HG03139 (cell line): Measurements from ENCODE around the gene ADCY7.

Experiments
- ATAC-seq: cut with Tn5 transposase; IDR thresholded peaks from one replicate; pipeline ENCODE4 v1.9.1; 2021; ENCODE audit not compliant: unreplicated experiment

ADCY7 gene

GRCh38 chr16:50279504-50279865 is 13.1 kb downstream of the ADCY7 start:
- ATAC-seq, result no peak

- no peak for ATAC-seq
These were observed 14.6 kb downstream of the ADCY7 start for GRCh38 chr16:50280932-50281331.

GRCh38 chr16:50281391-50282009 is 15.1 kb downstream of the ADCY7 start:
- ATAC-seq, result no peak

- ATAC-seq, result peak; percentile 91
These were observed 15.7 kb downstream of the ADCY7 start for GRCh38 chr16:50282010-50282538.

GRCh38 chr16:50282955-50283631 is 16.7 kb downstream of the ADCY7 start:
- ATAC-seq, result no peak

GRCh38 chr16:50284131-50284911 is 18.0 kb downstream of the ADCY7 start:
- ATAC-seq, result no peak

GRCh38 chr16:50285406-50286003 is 19.2 kb downstream of the ADCY7 start:
- ATAC-seq, result no peak

GRCh38 chr16:50286681-50287080 is 20.3 kb downstream of the ADCY7 start:
- ATAC-seq, result no peak

GRCh38 chr16:50288026-50288425 is 21.7 kb downstream of the ADCY7 start:
- no peak for ATAC-seq

GRCh38 chr16:50288920-50289319 is 22.6 kb downstream of the ADCY7 start:
- no peak for ATAC-seq

- ATAC-seq, result no peak
These were observed 23.8 kb downstream of the ADCY7 start for GRCh38 chr16:50289950-50290764.

GRCh38 chr16:50290856-50291255 is 24.5 kb downstream of the ADCY7 start:
- ATAC-seq, result no peak

GRCh38 chr16:50291719-50292565 is 25.6 kb downstream of the ADCY7 start:
- no peak for ATAC-seq

GRCh38 chr16:50292566-50292948 is 26.2 kb downstream of the ADCY7 start:
- ATAC-seq, result no peak

GRCh38 chr16:50293041-50293783 is 26.9 kb downstream of the ADCY7 start:
- ATAC-seq, result no peak

GRCh38 chr16:50293994-50294855 is 27.9 kb downstream of the ADCY7 start:
- ATAC-seq, result no peak

- ATAC-seq, result no peak
These were observed 28.6 kb downstream of the ADCY7 start for GRCh38 chr16:50294955-50295354.

GRCh38 chr16:50295541-50296132 is 29.3 kb downstream of the ADCY7 start:
- ATAC-seq, result no peak
